Muscle layer of colon (tissue), 2 donors: Measurements from ENCODE around the gene KRT33A.
"Not testable (repeated sequence)": the region's sequence is repeated elsewhere in the genome, so short reads cannot be mapped to it uniquely, and the experiment has no call there.

Experiments
- H3K27ac ChIP-seq: one replicate; pipeline ENCODE4 v1.7.0; 2013; ENCODE audit warnings: low read depth, mild to moderate bottlenecking, low read length, moderate library complexity
- H3K27me3 ChIP-seq, 2 donors: one replicate each; pipeline ENCODE4 v1.7.0; 2013; ENCODE audit warnings: low read length in 2 of 2, mild to moderate bottlenecking in 2 of 2; ENCODE audit not compliant: insufficient read depth in 2 of 2, control insufficient read depth in 1 of 2
- H3K36me3 ChIP-seq: one replicate; pipeline ENCODE4 v1.7.0; 2013; ENCODE audit warnings: mild to moderate bottlenecking, low read length; ENCODE audit not compliant: insufficient read depth
- H3K4me1 ChIP-seq: one replicate; pipeline ENCODE4 v1.7.0; 2013; ENCODE audit warnings: mild to moderate bottlenecking, low read length; ENCODE audit not compliant: insufficient read depth
- H3K4me3 ChIP-seq, 2 donors: one replicate each; pipeline ENCODE4 v1.7.0; 2013; ENCODE audit warnings: low read length in 2 of 2, low read depth in 1 of 2, mild to moderate bottlenecking in 1 of 2, moderate library complexity in 1 of 2
- H3K9ac ChIP-seq: one replicate; pipeline ENCODE4 v1.7.0; 2013; ENCODE audit warnings: low read length
- H3K9me3 ChIP-seq: one replicate; pipeline ENCODE4 v1.7.0; 2013; ENCODE audit warnings: mild to moderate bottlenecking, low read length
- donor health status: abdominal sarcoma.
- donor health status: Adenocarcinoma of cecum.

KRT33A gene

DNA sequence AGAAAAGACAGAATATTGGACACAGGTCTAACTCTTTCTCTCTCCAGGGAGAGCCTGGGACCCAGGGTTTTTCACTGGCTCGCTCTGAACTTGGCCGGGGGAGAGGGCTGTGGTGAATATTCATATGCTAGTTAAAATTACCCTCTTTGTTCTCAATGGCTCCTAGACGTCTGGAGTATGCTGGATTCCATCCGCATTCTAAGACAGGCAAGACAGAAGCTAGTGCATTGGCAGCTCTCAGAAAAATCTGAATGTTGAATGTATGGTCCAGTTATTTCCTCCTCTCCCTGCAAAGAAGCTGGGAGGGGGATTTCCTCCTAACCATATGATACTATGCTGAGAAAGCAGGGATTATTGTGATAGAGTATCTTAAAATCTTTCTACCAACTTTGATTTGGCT lies 37.0 kb upstream of the KRT33A start:
- Histone ChIP-seq H3K4me1 (no peaks in the 10 kb centered on the region), H3K4me3 (no peak overlapping the region), H3K36me3 (no peaks in the 10 kb centered on the region), H3K27me3 (no peaks in the 10 kb centered on the region), H3K27ac (no peak overlapping the region), H3K9me3 (no peaks in the 10 kb centered on the region), H3K9ac (no peak overlapping the region)

DNA sequence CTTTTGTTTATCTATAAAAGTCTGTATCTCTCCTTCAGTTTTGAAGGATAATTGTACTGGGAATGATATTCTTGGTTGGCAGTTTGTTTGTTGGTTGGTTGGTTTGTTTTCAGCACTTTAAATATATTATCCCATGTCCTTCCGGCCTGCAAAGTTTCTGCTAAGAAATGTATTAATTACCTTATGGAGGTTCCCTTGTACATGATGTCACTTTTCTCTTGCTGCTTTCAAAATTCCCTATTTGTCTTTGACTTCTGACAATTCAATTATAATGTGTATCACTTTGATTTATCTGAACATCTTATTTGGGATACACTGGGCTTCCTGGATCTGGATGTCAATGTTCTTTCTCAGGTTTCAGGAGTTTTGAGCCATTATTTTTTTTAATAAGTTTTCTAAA lies 35.6 kb upstream of the KRT33A start:
- H3K27me3 ChIP-seq = no peaks in the 10 kb centered on the region
- H3K27ac ChIP-seq = no peak overlapping the region

DNA sequence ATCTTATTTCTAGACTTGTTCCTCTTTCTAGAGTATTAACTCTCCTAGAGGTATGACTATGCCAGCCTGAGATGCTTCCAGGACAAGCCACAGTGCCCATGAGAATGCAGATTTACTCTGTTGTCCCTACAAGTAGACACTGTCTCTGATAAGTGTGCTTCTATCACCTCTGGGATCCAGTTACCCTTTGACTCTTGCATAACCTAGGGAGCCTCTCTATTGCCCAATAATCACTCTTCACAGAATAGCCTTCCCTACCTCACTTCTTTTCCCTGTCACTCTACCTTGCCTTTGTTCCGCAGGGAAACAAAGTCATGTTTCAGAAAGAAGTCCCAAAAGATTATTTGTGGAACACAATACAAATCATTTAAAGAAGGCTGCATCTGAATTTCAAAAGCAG lies 33.1 kb upstream of the KRT33A start:
- H3K27ac ChIP-seq = no peak overlapping the region
- no peaks in the 10 kb centered on the region for H3K4me1 ChIP-seq
- no peaks in the 10 kb centered on the region for H3K27me3 ChIP-seq
- H3K36me3 ChIP-seq = no peaks in the 10 kb centered on the region
- no peaks in the 10 kb centered on the region for H3K9me3 ChIP-seq
- no peak overlapping the region for H3K9ac ChIP-seq
- H3K4me3 ChIP-seq = no peak overlapping the region

More for the DNA sequence above, 35.6 kb upstream of the KRT33A start:
- Histone ChIP-seq H3K9me3 (no peaks in the 10 kb centered on the region), H3K36me3 (no peaks in the 10 kb centered on the region), H3K4me1 (no peaks in the 10 kb centered on the region), H3K9ac (no peak overlapping the region), H3K4me3 (no peak overlapping the region)

DNA sequence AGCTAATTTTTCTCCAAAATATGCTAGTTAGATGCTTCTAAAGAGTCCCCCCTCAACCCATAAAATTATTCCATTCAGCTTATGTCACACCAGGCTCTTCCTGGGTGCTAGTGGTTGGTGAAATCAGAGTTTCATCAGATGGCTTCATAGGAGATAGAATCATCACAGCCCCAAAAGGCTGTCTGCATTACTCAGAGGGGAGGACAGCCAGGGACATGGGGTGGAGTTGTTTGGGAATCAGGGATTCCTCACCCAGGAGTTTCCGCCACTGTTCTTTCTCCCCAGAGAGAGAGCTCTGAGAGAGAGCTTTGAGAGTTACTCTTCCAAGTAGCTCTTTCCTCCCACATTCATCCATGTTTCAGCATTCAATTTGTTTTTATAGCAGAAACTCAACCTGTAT lies 31.8 kb upstream of the KRT33A start:
- no peak overlapping the region for H3K9ac ChIP-seq
- no peaks in the 10 kb centered on the region for H3K9me3 ChIP-seq
- no peak overlapping the region for H3K27ac ChIP-seq
- no peak overlapping the region for H3K4me3 ChIP-seq
- no peaks in the 10 kb centered on the region for H3K4me1 ChIP-seq
- H3K27me3 ChIP-seq = no peaks in the 10 kb centered on the region
- H3K36me3 ChIP-seq = no peaks in the 10 kb centered on the region

DNA sequence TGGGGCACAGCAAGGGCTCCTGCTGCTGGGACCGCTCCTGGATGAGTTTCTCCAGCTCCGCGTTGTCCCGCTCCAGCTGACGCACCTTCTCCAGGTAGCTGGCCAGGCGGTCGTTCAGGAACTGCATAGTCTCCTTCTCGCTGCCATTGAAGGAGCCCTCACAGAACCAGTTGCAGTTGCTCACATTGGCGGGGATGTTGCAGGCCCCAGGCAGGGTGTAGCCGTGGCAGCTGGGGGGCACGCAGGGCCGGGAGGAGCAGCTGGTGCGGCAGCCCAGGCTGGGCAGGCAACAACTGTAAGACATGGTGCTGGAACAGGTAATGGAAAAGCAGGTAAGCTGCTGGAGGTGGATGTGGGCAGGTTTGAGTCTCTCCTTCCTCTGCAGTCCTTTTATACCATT lies 31.3 kb upstream of the KRT33A start, which contains the start of gene KRT34:
Gene KRT34, minus strand, starts transcription at position 364 of the 400 bp plus-strand sequence. Its CDS starts 60 bp downstream, at position 304.
- H3K4me3 ChIP-seq, H3K4me1 ChIP-seq, H3K9me3 ChIP-seq, H3K9ac ChIP-seq, H3K36me3 ChIP-seq, H3K27ac ChIP-seq, H3K27me3 ChIP-seq: not testable (repeated sequence)

DNA sequence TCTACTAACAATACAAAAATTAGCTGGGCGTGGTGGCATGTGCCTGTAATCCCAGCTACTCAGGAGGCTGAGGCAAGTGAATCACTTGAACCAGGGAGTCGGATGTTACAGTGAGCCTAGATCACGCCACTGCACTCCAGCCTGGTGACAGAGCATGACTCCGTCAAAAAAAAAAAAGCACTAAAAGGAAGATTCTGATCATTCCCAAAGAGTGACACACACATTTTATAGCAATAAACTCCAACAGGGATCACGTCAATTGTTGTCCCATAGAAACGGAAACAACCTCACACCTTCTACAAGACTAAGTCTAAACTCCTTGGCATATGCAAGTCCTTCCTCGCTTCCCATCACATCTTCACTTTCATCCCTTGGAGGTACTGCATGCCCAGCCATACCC lies 29.5 kb upstream of the KRT33A start:
- H3K4me1 ChIP-seq, H3K36me3 ChIP-seq, H3K9me3 ChIP-seq, H3K9ac ChIP-seq, H3K4me3 ChIP-seq, H3K27ac ChIP-seq, H3K27me3 ChIP-seq: not testable (repeated sequence)

DNA sequence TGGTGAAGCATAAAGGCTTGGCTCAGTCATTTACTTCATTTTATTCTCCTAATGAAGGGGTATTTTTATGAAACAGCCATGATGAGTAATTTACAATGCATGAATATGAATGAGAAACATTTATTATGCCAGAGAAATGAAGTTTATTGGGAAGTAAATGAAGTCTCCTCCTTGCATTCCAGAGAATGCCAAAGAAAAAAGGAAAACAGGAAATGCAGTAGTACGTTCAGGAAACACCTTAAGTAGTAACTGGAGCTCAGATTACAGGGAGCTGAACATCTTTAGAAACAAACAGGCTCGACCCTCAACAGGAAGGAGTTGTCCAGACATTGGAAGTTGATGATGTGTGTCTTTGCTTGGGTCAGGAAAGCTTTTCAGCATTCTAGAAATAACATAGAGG lies 26.9 kb upstream of the KRT33A start:
- Histone ChIP-seq H3K4me1 (no peaks in the 10 kb centered on the region), H3K27me3 (no peaks in the 10 kb centered on the region), H3K9ac (no peak overlapping the region), H3K27ac (no peak overlapping the region), H3K9me3 (no peaks in the 10 kb centered on the region), H3K4me3 (no peak overlapping the region), H3K36me3 (no peaks in the 10 kb centered on the region)

DNA sequence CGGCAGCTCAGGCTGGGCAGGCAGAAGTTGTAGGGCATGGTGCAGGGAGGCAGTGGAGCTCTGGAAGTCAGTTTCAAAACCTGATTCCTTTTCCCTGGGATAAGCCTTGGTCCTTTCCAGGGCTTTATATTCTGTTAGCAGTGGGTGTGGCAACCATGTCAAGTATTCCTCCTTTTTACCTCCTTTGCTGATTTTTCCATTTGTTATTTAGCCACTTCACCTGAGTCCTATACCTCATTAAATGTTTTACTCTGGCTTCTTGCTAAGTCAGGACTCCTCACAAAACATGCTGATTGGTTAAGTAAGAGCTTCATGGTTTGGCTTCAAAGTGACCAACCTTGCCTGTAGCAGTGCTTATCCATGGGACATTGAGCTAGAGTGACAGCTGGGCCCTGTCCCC lies 19.1 kb upstream of the KRT33A start, which contains the start of gene KRT33B:
Gene KRT33B, minus strand, starts transcription at position 101 of the 400 bp plus-strand sequence. Its CDS starts 63 bp downstream, at position 38.
- no peak within 1 kb of the TSS for H3K9ac ChIP-seq
- no peak within 1 kb of the TSS for H3K4me3 ChIP-seq
- no peaks in the 10 kb centered on the region for H3K36me3 ChIP-seq
- no peaks in the 10 kb centered on the region for H3K9me3 ChIP-seq
- no peaks in the 10 kb centered on the region for H3K4me1 ChIP-seq
- no peaks in the 10 kb centered on the region for H3K27me3 ChIP-seq
- H3K27ac ChIP-seq = no peak within 1 kb of the TSS

DNA sequence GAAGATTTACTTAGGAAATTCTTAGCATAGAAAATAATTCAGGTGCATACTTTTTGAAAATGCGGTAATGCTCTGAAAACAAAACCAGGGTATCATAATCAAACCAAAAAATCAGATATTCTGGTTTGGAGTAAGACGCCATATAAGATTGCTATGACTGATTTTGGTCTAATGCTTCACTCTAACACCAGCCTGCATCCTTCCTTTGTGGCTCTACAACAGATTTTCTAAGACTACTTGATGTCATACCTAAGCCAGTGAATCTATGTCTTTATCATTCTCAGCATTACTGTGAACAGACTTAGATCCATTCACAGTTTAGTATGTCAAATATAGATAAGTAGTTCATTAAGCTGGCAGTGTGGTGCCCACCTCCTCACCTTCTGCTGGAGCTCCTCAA lies 18.4 kb upstream of the KRT33A start:
- no peak overlapping the region for H3K27ac ChIP-seq
- no peaks in the 10 kb centered on the region for H3K4me1 ChIP-seq
- no peaks in the 10 kb centered on the region for H3K36me3 ChIP-seq
- H3K4me3 ChIP-seq = no peak overlapping the region
- no peaks in the 10 kb centered on the region for H3K27me3 ChIP-seq
- no peaks in the 10 kb centered on the region for H3K9me3 ChIP-seq
- no peak overlapping the region for H3K9ac ChIP-seq

DNA sequence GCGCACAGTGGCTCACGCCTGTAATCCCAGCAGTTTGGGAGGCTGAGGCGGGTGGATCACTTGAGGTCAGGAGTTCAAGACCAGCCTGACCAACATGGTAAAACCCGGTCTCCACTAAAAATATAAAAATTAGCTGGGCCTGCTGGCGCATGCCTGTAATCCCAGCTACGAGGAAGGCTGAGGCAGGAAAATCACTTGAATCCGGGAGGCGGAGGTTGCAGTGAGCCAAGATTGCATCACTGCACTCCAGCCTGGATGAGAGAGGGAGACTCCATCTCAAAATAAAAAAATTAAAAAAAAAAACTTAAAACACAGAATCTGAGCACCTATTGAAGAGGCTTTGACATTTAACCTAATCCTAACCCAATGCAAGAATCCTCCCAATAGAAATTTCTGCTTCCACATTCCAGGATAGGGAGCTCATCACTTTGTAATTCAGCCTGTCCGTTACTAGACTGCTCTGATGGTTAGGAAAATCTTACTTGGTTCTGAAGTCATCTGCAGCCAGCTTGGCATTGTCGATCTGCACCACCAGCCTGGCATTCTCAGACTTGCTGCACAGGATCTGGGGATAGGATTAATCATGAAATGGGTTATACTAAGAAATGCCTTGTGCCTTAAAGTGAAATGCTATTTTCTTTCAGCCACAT lies 16.9 kb upstream of the KRT33A start:
- Histone ChIP-seq H3K9ac (no peak overlapping the region), H3K4me1 (no peaks in the 10 kb centered on the region), H3K27ac (no peak overlapping the region), H3K27me3 (no peaks in the 10 kb centered on the region), H3K4me3 (no peak overlapping the region), H3K9me3 (no peaks in the 10 kb centered on the region), H3K36me3 (no peaks in the 10 kb centered on the region)

DNA sequence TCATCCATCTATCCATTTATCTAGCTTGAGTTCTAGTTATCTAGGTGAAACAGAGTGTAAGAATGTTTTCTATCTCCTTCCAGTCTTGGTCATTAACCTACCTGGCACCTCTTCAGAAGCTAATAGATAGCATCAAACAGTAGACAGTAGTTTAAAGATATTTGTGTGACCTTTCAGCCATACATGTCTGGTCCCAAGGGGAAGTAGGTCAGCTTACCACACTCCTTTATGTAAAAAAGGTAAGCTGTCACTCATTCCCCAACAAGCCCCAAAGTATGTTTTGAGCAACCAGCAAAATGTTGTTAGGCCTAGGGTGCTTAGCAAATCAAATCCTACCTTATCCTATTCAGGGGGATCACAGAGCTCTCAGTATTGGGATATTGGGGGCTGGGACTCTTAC lies 15.4 kb upstream of the KRT33A start:
- H3K9me3 ChIP-seq = no peaks in the 10 kb centered on the region

DNA sequence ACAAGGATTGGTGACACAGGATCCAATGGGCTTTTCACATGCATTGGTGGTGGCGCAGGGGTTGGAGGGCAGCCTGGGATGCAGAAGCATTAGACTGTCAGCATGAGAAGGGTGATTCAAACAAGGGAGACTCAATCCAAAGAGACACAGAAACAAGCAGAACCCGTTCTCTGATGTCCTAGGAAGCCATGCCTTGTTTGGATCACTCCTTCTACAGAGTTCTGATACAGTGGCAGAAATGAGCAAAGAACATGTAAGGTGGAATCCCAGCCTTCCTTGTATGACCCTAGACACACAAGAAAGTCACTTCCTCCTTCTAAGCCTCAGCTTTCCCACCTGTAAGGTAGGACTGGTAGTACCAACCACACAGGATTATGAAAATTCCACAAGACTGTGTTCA lies 13.3 kb upstream of the KRT33A start:
- Histone ChIP-seq H3K27me3 (no peaks in the 10 kb centered on the region), H3K9ac (no peak overlapping the region), H3K4me3 (no peak overlapping the region), H3K9me3 (no peaks in the 10 kb centered on the region), H3K4me1 (no peaks in the 10 kb centered on the region), H3K36me3 (no peaks in the 10 kb centered on the region), H3K27ac (no peak overlapping the region)

More for the DNA sequence above, 15.4 kb upstream of the KRT33A start:
- Histone ChIP-seq H3K9ac (no peak overlapping the region), H3K36me3 (no peaks in the 10 kb centered on the region), H3K27ac (no peak overlapping the region), H3K27me3 (no peaks in the 10 kb centered on the region), H3K4me3 (no peak overlapping the region), H3K4me1 (no peaks in the 10 kb centered on the region)
